Mesendoderm (in vitro differentiated cells): Measurements from ENCODE around the gene DPEP2NB.

ENCODE experiments used
- DNase-seq: peaks from one replicate; pipeline ENCODE4 v3.0.0; 2013
- H2AK5ac ChIP-seq: 2 replicates; pipeline ENCODE4 v1.6.1; 2013; ENCODE audit warnings: low read length, inconsistent platforms
- H2BK120ac ChIP-seq: 2 replicates; pipeline ENCODE4 v1.6.1; 2013; ENCODE audit warnings: low read depth, mild to moderate bottlenecking, low read length, moderate library complexity, mixed read lengths
- H2BK15ac ChIP-seq: replicated peaks from 2 replicates; pipeline ENCODE4 v1.6.1; 2013; ENCODE audit warnings: low read depth, mild to moderate bottlenecking, moderate library complexity
- H2BK5ac ChIP-seq: 2 replicates; pipeline ENCODE4 v1.6.1; 2013; ENCODE audit warnings: low read length, inconsistent platforms
- H3K18ac ChIP-seq: 2 replicates; pipeline ENCODE4 v1.6.1; 2013; ENCODE audit warnings: mild to moderate bottlenecking, low read length, mixed read lengths
- H3K23ac ChIP-seq: one replicate; pipeline ENCODE4 v1.6.1; 2013; ENCODE audit warnings: low read length
- H3K27ac ChIP-seq: 2 replicates; pipeline ENCODE4 v1.5.1; 2013; ENCODE audit warnings: low read depth, mild to moderate bottlenecking, inconsistent platforms, low read length, moderate library complexity
- H3K27me3 ChIP-seq: 2 replicates; pipeline ENCODE4 v1.6.1; 2013; ENCODE audit warnings: low read length, control low read depth, mild to moderate bottlenecking, inconsistent platforms; ENCODE audit not compliant: insufficient read depth, poor library complexity
- H3K36me3 ChIP-seq: 2 replicates; pipeline ENCODE4 v1.6.1; 2013; ENCODE audit warnings: low read length, inconsistent platforms; ENCODE audit not compliant: control insufficient read depth, insufficient read depth
- H3K4ac ChIP-seq: one replicate; pipeline ENCODE4 v1.6.1; 2013; ENCODE audit warnings: low read depth, mild to moderate bottlenecking, low read length, moderate library complexity
- H3K4me1 ChIP-seq: 2 replicates; pipeline ENCODE4 v1.6.1; 2013; ENCODE audit warnings: low read depth, low read length, inconsistent platforms; ENCODE audit not compliant: control insufficient read depth
- H3K4me2 ChIP-seq: 2 replicates; pipeline ENCODE4 v1.6.1; 2013; ENCODE audit warnings: low read length
- H3K4me3 ChIP-seq: 2 replicates; pipeline ENCODE4 v1.5.1; 2013; ENCODE audit warnings: mild to moderate bottlenecking, low read length
- H3K56ac ChIP-seq: one replicate; pipeline ENCODE4 v1.6.1; 2013; ENCODE audit warnings: low read length
- H3K79me1 ChIP-seq: 2 replicates; pipeline ENCODE4 v1.6.1; 2013; ENCODE audit warnings: low read length, inconsistent platforms
- H3K79me2 ChIP-seq: 2 replicates; pipeline ENCODE4 v1.6.1; 2013; ENCODE audit warnings: mild to moderate bottlenecking, low read length; ENCODE audit not compliant: control insufficient read depth, insufficient read depth
- H3K9ac ChIP-seq: 2 replicates; pipeline ENCODE4 v1.6.1; 2013; ENCODE audit warnings: low read length, inconsistent platforms
- H4K5ac ChIP-seq: one replicate; pipeline ENCODE4 v1.6.1; 2013; ENCODE audit warnings: low read length
- H4K8ac ChIP-seq: one replicate; pipeline ENCODE4 v1.6.1; 2013; ENCODE audit warnings: low read depth, mild to moderate bottlenecking, control low read depth, low read length, moderate library complexity
- WGBS: extraction: QIAGEN DNeasy Blood & Tissue Kit; methylation state at CpG from one replicate; pipeline ENCODE4 v1.1.7; 2013; ENCODE audit warnings: low lambda C conversion rate, missing lambda C conversion rate; ENCODE audit not compliant: insufficient coverage; ENCODE audit errors: extremely low coverage; 5-methylcytosine and 5-hydroxymethylcytosine counted together

The DPEP2NB gene

GRCh38 chr16:67988675-67989074 lies 27.0 kb downstream of the DPEP2NB start:
- Histone ChIP-seq H3K4me1 (no peaks in the 10 kb centered on the region), H3K27ac (no peak overlapping the region), H3K79me1 (no peaks in the 10 kb centered on the region), H3K4me3 (no peak overlapping the region), H3K23ac (no peak overlapping the region), H3K36me3 (no peaks in the 10 kb centered on the region), H3K79me2 (no peaks in the 10 kb centered on the region), H2BK5ac (no peak overlapping the region), H3K56ac (no peak overlapping the region), H2BK15ac (no peak overlapping the region), H3K4ac (no peak overlapping the region), H3K18ac (no peak overlapping the region), H3K27me3 (no peaks in the 10 kb centered on the region), H3K9ac (no peak overlapping the region), H2BK120ac (no peak overlapping the region), H3K4me2 (no peak overlapping the region), H2AK5ac (no peak overlapping the region), H4K8ac (no peak overlapping the region), H4K5ac (no peak overlapping the region)
- no CpG with 5 or more reads among the region's 3 CpGs for WGBS
- DNase-seq, result no peak

- no peak overlapping the region for H3K4me2 ChIP-seq
- H2BK5ac ChIP-seq, result no peak overlapping the region
- WGBS, result no CpG with 5 or more reads among the region's 11 CpGs
- no peak overlapping the region for H3K4ac ChIP-seq
- H2BK120ac ChIP-seq, result no peak overlapping the region
- no peak overlapping the region for H4K5ac ChIP-seq
- no peaks in the 10 kb centered on the region for H3K27me3 ChIP-seq
- no peaks in the 10 kb centered on the region for H3K79me2 ChIP-seq
- no peaks in the 10 kb centered on the region for H3K36me3 ChIP-seq
- H3K23ac ChIP-seq, result no peak overlapping the region
- no peak overlapping the region for H3K18ac ChIP-seq
- no peak overlapping the region for H3K56ac ChIP-seq
- no peaks in the 10 kb centered on the region for H3K4me1 ChIP-seq
- no peaks in the 10 kb centered on the region for H3K79me1 ChIP-seq
- DNase-seq, result no peak
- no peak overlapping the region for H3K9ac ChIP-seq
- no peak overlapping the region for H2BK15ac ChIP-seq
- no peak overlapping the region for H3K4me3 ChIP-seq
- H4K8ac ChIP-seq, result no peak overlapping the region
- H3K27ac ChIP-seq, result no peak overlapping the region
- H2AK5ac ChIP-seq, result no peak overlapping the region
Observed at GRCh38 chr16:67987460-67988160, 28.1 kb downstream of the DPEP2NB start.

- H3K23ac ChIP-seq, result no peak overlapping the region
- no peaks in the 10 kb centered on the region for H3K4me1 ChIP-seq
- H3K36me3 ChIP-seq, result no peaks in the 10 kb centered on the region
- H3K4ac ChIP-seq, result no peak overlapping the region
- no peak overlapping the region for H3K56ac ChIP-seq
- H3K79me2 ChIP-seq, result no peaks in the 10 kb centered on the region
- DNase-seq, result no peak
- H2BK120ac ChIP-seq, result no peak overlapping the region
- H3K18ac ChIP-seq, result no peak overlapping the region
- no peaks in the 10 kb centered on the region for H3K79me1 ChIP-seq
- H4K5ac ChIP-seq, result no peak overlapping the region
- no peaks in the 10 kb centered on the region for H3K27me3 ChIP-seq
- WGBS, result no CpG with 5 or more reads among the region's 5 CpGs
- H3K4me3 ChIP-seq, result no peak overlapping the region
- no peak overlapping the region for H2BK5ac ChIP-seq
- H2BK15ac ChIP-seq, result no peak overlapping the region
- H2AK5ac ChIP-seq, result no peak overlapping the region
- no peak overlapping the region for H3K4me2 ChIP-seq
- H4K8ac ChIP-seq, result no peak overlapping the region
- H3K27ac ChIP-seq, result no peak overlapping the region
- no peak overlapping the region for H3K9ac ChIP-seq
Observed at GRCh38 chr16:67986949-67987348, 28.8 kb downstream of the DPEP2NB start.

DNA sequence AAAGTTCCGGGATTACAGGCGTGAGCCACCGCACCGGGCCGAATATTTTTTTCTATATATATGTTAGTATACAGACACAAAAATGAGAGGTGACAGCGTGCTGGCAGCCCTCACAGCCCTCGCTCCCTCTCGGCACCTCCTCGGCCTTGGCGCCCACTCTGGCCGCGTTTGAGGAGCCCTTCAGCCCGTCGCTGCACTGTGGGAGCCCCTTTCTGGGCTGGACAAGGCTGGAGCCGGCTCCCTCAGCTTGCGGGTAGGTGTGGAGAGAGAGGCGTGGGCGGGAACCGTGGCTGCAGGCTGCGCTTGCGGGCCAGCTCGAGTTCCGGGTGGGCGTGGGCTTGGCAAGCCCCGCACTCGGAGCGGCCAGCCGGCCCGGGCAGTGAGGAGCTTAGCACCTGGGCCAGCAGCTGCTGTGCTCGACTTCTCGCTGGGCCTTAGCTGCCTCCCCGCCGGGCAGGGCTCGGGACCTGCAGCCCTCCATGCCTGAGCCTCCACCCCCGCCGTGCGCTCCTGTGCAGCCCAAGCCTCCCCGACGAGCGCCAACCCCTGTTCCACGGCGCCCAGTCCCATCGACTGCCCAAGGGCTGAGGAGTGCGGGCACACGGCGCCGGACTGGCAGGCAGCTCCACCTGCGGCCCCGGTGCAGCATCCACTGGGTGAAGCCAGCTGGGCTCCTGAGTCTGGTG lies 33.6 kb downstream of the DPEP2NB start:
- Histone ChIP-seq H4K5ac (no peak overlapping the region), H2BK5ac (no peak overlapping the region), H3K79me1 (no peaks in the 10 kb centered on the region), H3K79me2 (no peaks in the 10 kb centered on the region), H3K18ac (no peak overlapping the region), H3K9ac (no peak overlapping the region), H3K27ac (no peak overlapping the region), H4K8ac (no peak overlapping the region), H3K4ac (no peak overlapping the region), H3K27me3 (no peaks in the 10 kb centered on the region), H3K4me1 (no peaks in the 10 kb centered on the region), H3K4me2 (no peak overlapping the region), H2BK120ac (no peak overlapping the region), H3K23ac (no peak overlapping the region), H2AK5ac (no peak overlapping the region), H3K56ac (no peak overlapping the region), H2BK15ac (no peak overlapping the region), H3K36me3 (no peaks in the 10 kb centered on the region), H3K4me3 (no peak overlapping the region)
- no CpG with 5 or more reads among the region's 49 CpGs for WGBS
- DNase-seq, result no peak

- Histone ChIP-seq H2AK5ac (no peak within 1 kb of the TSS), H3K4me3 (no peak within 1 kb of the TSS), H3K36me3 (no peaks in the 10 kb centered on the region), H3K27ac (no peak within 1 kb of the TSS), H2BK120ac (no peak within 1 kb of the TSS), H4K5ac (no peak within 1 kb of the TSS), H3K27me3 (no peaks in the 10 kb centered on the region), H3K79me1 (no peaks in the 10 kb centered on the region), H3K9ac (peak within 1 kb of the TSS; percentile 19), H3K23ac (no peak within 1 kb of the TSS), H3K79me2 (no peaks in the 10 kb centered on the region), H3K56ac (peak within 1 kb of the TSS; percentile 18), H3K4ac (no peak within 1 kb of the TSS), H4K8ac (no peak within 1 kb of the TSS), H2BK5ac (no peak within 1 kb of the TSS), H3K4me1 (no peaks in the 10 kb centered on the region), H2BK15ac (no peak within 1 kb of the TSS), H3K4me2 (no peak within 1 kb of the TSS), H3K18ac (no peak within 1 kb of the TSS)
- no CpG with 5 or more reads among the region's 62 CpGs for WGBS
- DNase-seq, result peak; percentile 61
Observed at GRCh38 chr16:67979955-67980678, 35.6 kb downstream of the DPEP2NB start, which contains the start of gene DPEP3. Gene DPEP3, minus strand, starts transcription at chr16:67980499. Its CDS starts 119 bp downstream, at chr16:67980380.
